Stimulated activated naive CD4-positive, alpha-beta T cell treated with Interleukin-2 at 50 U/mL for 16 hours (primary cell): Measurements from ENCODE around the gene DNAI1.
A peak's percentile ranks its signal among the peaks of the same experiment; 100 is the strongest.

Experiments used
- DNase-seq: peaks from one replicate; lab custom pipeline; 2025; lab: John Stamatoyannopoulos, UW

The DNAI1 gene

GRCh38 chr9:34490760-34491159 lies 32.2 kb downstream of the DNAI1 start:
- no peak for DNase-seq

DNA sequence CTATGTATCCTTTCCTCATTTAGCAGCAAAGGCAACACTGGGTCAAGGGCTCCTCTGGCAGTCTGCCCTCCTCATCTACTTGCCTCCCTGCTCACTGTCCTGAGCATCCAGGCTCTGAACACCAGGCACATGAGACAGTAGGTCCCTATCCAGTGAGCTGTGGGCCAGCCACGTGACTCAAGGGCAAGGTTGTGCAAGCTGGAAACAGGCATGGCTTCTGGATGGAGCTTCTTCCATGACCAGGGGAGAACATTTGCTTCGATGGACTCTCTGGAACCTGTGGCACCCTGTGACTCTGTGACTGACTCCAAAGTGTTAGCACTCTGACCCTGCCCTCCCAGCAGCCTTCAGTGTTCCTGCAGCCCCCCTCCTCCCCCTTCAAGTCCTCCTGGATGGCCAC lies 33.0 kb downstream of the DNAI1 start:
- no peak for DNase-seq

GRCh38 chr9:34492051-34492450 lies 33.4 kb downstream of the DNAI1 start:
- no peak for DNase-seq

DNA sequence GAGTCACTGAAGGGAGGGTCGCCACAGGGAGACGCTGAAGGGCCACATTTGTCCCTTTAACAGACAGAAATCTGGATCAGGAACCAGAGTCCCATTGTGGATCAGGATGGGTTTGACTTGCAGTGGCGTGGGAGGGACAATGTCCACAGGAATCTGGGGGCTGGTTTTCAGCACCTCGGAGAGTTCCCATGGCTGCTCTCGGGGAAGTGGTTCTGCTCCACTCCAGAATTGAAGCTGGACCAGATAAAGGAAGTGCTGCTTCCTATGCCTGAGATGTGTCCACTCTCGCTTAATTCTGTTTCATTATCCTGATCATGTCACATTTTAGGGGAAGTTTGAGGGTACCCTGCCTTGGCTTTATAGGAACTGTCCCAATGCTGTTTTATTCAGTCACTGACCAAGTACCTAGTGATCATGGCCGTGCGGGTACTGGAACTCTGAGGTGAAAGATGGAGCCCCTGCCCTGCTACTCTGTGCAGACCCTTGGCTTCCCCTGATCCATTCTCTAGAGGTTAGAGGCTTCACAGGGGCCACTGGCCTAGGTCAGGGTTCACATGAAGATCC lies 35.4 kb downstream of the DNAI1 start:
- DNase-seq = no peak

DNA sequence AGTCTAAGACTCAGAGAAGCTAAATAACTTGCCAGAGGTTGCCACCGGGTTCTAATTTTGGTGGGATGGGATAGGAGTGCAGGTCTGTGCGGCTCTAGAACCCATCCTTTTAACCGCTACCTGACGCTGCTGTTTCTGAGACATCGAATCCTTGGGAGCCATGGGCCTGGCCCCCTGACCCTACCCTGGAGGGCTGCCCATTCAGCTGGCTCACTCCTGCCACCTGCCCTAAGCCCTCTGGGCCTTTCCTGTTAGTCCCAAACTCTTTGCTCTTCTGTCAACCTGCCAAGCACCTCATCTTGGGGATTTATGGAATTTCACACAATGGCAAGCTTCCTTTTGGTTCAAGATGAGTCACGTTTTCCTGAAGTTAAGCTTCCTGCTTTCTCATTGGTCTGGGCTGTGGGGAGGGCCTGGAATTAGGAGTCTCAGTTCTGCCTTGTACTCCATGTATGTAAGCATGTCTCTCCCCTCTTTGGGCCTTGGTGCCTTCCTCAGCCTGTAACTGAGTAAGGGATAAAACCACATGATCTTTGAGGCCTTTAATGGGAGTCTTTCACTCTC lies 37.6 kb downstream of the DNAI1 start:
- no peak for DNase-seq

GRCh38 chr9:34498553-34498952 lies 39.9 kb downstream of the DNAI1 start:
- no peak for DNase-seq

DNA sequence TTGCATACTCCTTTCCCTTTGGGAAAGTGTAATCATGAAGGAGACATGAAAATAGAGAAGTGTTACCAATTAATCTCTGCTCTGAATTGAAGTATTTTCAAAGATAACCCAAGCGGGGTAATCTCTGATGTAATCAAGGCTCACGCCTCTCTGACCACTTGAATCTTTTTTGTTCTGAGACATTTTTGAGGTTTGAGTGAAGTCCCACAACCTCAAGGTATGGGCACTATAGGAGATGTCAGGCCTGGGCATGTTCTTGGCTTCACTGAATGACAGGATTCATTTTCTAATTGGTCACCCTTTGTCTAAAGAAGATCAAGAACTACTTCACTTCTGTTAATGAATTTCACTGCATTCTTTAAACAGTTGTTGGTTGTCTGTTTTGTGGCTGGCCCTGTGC lies 40.5 kb downstream of the DNAI1 start:
- no peak for DNase-seq

GRCh38 chr9:34500623-34501267 lies 42.1 kb downstream of the DNAI1 start:
- peak; percentile 67 for DNase-seq

DNA sequence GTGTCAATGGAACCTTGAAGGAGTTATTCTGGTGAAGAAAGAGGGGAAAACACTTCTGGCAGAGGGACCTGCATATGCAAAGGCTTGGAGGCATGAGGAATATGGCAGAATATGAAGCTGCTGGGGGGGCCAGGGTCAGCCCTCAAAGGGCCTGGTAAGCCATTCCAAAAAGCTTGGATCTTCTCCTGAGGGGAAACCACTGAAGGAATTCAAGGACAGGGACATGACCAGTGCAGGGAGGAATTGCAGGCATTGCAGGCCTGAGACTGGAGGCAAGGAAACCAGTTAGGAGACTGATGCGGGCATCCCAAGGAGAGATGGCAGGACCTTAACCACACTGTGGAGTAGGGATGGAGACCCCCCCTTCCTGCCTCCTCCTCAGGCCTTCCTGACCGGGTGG lies 42.8 kb downstream of the DNAI1 start:
- DNase-seq = no peak

DNA sequence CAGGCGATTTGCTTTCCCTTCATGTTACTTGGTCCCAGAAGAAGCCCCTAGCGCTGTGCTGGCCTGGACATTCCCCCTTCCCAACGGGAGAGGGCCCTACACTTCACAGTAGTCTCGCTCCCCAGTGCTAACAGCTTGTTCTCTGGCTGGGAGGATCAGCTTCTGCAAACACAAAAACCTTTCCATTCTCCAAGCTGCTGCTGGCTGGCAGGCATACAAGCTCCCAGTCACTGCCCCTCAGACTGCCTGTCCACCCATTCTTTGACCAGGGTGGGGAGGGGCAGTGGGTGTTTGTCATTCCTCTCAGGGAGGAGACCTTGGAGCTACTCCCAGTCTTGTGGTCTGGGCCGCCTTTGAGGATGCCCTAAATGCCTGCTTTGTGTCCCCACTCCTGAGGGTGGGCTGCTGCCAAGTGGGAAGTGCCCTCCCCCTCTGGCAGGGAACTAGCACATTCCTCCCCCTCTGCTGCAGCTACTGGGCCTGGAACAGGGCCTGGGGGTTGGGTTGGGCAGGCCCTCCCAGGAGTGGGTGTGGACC lies 43.4 kb downstream of the DNAI1 start:
- DNase-seq = no peak

- no peak for DNase-seq
These were observed 43.9 kb downstream of the DNAI1 start for GRCh38 chr9:34502471-34502870.

- no peak for DNase-seq
These were observed 44.3 kb downstream of the DNAI1 start for GRCh38 chr9:34502891-34503290.

DNA sequence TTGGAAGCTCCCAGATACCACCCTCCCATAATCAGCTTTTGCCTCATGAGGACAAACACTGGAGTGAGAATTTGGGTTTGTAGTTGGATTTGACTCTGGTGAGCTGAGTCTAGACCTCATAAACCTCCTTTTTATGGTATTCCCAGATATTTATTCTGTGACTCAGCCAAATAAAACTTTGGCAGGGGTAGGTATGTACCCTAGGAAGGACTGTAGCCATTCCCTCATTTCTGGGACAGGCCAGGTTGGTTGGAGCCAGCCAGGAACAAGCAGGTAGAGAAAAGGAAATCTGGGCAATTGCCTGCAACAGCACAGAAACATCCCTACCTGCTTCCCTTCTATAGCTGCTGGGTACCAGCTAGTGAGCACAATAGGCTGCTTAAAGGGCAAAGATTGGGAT lies 44.8 kb downstream of the DNAI1 start:
- DNase-seq = no peak

GRCh38 chr9:34505370-34506120 lies 46.9 kb downstream of the DNAI1 start:
- no peak for DNase-seq

DNA sequence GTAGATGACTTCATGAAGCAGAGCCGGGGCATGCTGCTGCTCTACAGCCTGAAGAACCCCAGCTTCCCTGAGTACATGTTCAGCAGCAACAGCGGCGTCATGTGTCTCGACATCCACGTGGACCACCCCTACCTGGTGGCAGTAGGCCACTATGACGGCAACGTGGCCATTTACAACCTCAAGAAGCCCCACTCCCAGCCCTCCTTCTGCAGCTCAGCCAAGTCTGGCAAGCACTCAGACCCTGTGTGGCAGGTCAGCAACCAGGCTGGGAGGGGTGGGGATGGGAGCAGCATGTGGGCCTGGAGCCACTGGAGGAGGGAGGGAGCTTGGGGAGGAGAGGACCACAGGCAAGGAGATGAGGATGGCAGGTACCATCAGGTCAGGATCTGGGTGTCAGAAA lies 48.0 kb downstream of the DNAI1 start:
- no peak for DNase-seq

- no peak for DNase-seq
These were observed 49.0 kb downstream of the DNAI1 start for GRCh38 chr9:34507556-34507955.

- DNase-seq = no peak
These were observed 49.4 kb downstream of the DNAI1 start for GRCh38 chr9:34507966-34508365.

- DNase-seq = no peak
These were observed 49.9 kb downstream of the DNAI1 start for GRCh38 chr9:34508463-34508862.

GRCh38 chr9:34508951-34509350 lies 50.3 kb downstream of the DNAI1 start:
- DNase-seq = no peak

GRCh38 chr9:34510497-34511468 lies 52.2 kb downstream of the DNAI1 start:
- DNase-seq = no peak
